ENCODE data around the gene ZC3H4. TPM values are rescaled to one million over a fixed set of nuclear protein-coding genes. Genes with fewer than 3 reads are reported as not detected.

The ZC3H4 gene
- total and polyA plus RNA-seq, 2 donors (not counting 3 experiments of a cell fraction or from before 2014, with no cell fraction given): 6.2 to 63.9 TPM

- no peak overlapping the region for H3K4me3 ChIP-seq (replicated peaks in 1 of 3; ENCODE audit: insufficient read depth in 1 of 3, low read depth in 1 of 3, low read length in 3 of 3)
- H3K79me2 ChIP-seq (ENCODE audit: control insufficient read depth, insufficient read depth, low read length): no peaks in the 10 kb centered on the region
- ChIA-PET CTCF (interaction anchor here (0.8 to 3.5 kb wide), 5 partner anchors 9 to 86 kb away, joined by 3 to 29 read pairs (median 5); no protein-coding TSS in a partner anchor), POLR2A (no interaction called here)
- no peak overlapping the region for H3K27ac ChIP-seq (ENCODE audit: insufficient read depth, low read depth, low read length)
- dilution Hi-C loops (cut with MboI; ENCODE audit: extremely low pct_ligation_motif_present, low sequenced_read_pairs): no loop called here
- no peak for DNase-seq (ENCODE audit: low read depth, low spot score)
- FAIRE-seq: no peak
- TF ChIP-seq, protein P1, sequence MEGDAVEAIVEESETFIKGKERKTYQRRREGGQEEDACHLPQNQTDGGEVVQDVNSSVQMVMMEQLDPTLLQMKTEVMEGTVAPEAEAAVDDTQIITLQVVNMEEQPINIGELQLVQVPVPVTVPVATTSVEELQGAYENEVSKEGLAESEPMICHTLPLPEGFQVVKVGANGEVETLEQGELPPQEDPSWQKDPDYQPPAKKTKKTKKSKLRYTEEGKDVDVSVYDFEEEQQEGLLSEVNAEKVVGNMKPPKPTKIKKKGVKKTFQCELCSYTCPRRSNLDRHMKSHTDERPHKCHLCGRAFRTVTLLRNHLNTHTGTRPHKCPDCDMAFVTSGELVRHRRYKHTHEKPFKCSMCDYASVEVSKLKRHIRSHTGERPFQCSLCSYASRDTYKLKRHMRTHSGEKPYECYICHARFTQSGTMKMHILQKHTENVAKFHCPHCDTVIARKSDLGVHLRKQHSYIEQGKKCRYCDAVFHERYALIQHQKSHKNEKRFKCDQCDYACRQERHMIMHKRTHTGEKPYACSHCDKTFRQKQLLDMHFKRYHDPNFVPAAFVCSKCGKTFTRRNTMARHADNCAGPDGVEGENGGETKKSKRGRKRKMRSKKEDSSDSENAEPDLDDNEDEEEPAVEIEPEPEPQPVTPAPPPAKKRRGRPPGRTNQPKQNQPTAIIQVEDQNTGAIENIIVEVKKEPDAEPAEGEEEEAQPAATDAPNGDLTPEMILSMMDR (IDR thresholded peaks at IDR 0.05; ENCODE audit: extremely low read depth in 1 of 2, insufficient read depth in 1 of 2, low read depth in 1 of 2, low read length in 2 of 2): no peak
- peak; percentile 90 for TF ChIP-seq EZH2 (IDR thresholded peaks at IDR 0.05; ENCODE audit: borderline replicate concordance, low read depth, low read length, severe bottlenecking)
- H2AFZ ChIP-seq (ENCODE audit: low read depth, low read length): no peak overlapping the region
- H3K9ac ChIP-seq (replicated peaks; ENCODE audit: extremely low read depth, insufficient read depth, low read length): no peak overlapping the region
- no peaks in the 10 kb centered on the region for H3K9me3 ChIP-seq (replicated peaks; ENCODE audit: control insufficient read depth, insufficient read depth, low read length)
- peak overlapping the region; percentile 24 for H3K4me2 ChIP-seq (ENCODE audit: insufficient read depth, low read length)
- peaks cover 36 to 48% of the 10 kb centered on the region in 2 experiments for H3K27me3 ChIP-seq (ENCODE audit: control insufficient read depth in 2 of 2, insufficient read depth in 2 of 2, low read length in 2 of 2)
- BruUV-seq (replicated peaks): no TSS peak
- intact Hi-C loops (cut with micrococcal nuclease): no loop called here
- no peaks in the 10 kb centered on the region for H3K36me3 ChIP-seq (ENCODE audit: control insufficient read depth in 2 of 2, extremely low read depth in 1 of 2, insufficient read depth in 2 of 2, low read length in 2 of 2)
- no peaks in the 10 kb centered on the region for H3K9me1 ChIP-seq (replicated peaks; ENCODE audit: control insufficient read depth, extremely low read depth, insufficient read depth, low read length)
- no peaks in the 10 kb centered on the region for H4K20me1 ChIP-seq (replicated peaks; ENCODE audit: control insufficient read depth, extremely low read depth, insufficient read depth, low read length)
- H3K4me1 ChIP-seq (ENCODE audit: control insufficient read depth, extremely low read depth, insufficient read depth, low read length): peaks cover 17% of the 10 kb centered on the region
These were observed 91.9 kb downstream of the ZC3H4 start for GRCh38 chr19:47021536-47022139.

- Histone ChIP-seq H3K9me3 (replicated peaks; ENCODE audit: control insufficient read depth, insufficient read depth, low read length) (no peaks in the 10 kb centered on the region), H3K9me1 (replicated peaks; ENCODE audit: control insufficient read depth, extremely low read depth, insufficient read depth, low read length) (no peaks in the 10 kb centered on the region), H2AFZ (ENCODE audit: low read depth, low read length) (no peak overlapping the region), H3K27ac (ENCODE audit: insufficient read depth, low read depth, low read length) (no peak overlapping the region), H4K20me1 (replicated peaks; ENCODE audit: control insufficient read depth, extremely low read depth, insufficient read depth, low read length) (no peaks in the 10 kb centered on the region), H3K27me3 (ENCODE audit: control insufficient read depth in 2 of 2, insufficient read depth in 2 of 2, low read length in 2 of 2) (peaks cover 36 to 48% of the 10 kb centered on the region in 2 experiments), H3K4me3 (replicated peaks in 1 of 3; ENCODE audit: insufficient read depth in 1 of 3, low read depth in 1 of 3, low read length in 3 of 3) (peak overlapping the region in 1 of 3 experiments; percentile 23), H3K9ac (replicated peaks; ENCODE audit: extremely low read depth, insufficient read depth, low read length) (no peak overlapping the region), H3K36me3 (ENCODE audit: control insufficient read depth in 2 of 2, extremely low read depth in 1 of 2, insufficient read depth in 2 of 2, low read length in 2 of 2) (no peaks in the 10 kb centered on the region), H3K4me2 (ENCODE audit: insufficient read depth, low read length) (peak overlapping the region; percentile 42), H3K4me1 (ENCODE audit: control insufficient read depth, extremely low read depth, insufficient read depth, low read length) (peaks cover 17% of the 10 kb centered on the region), H3K79me2 (ENCODE audit: control insufficient read depth, insufficient read depth, low read length) (no peaks in the 10 kb centered on the region)
- ChIA-PET CTCF (interaction anchor here (1.5 to 3.5 kb wide), 2 partner anchors 8 to 10 kb away, joined by 6 to 29 read pairs; no protein-coding TSS in a partner anchor), POLR2A (no interaction called here)
- TF ChIP-seq JUN (IDR thresholded peaks at IDR 0.05; ENCODE audit: borderline replicate concordance, insufficient read depth, insufficient read length, low read depth) (no peak), POLR2A (IDR thresholded peaks at IDR 0.05; ENCODE audit: low read depth, low read length) (no peak), MAX (IDR thresholded peaks at IDR 0.05; ENCODE audit: insufficient read depth, insufficient read length) (no peak), POLR2AphosphoS5 (IDR thresholded peaks at IDR 0.05; ENCODE audit: insufficient read depth, low read depth, low read length) (no peak), FOS (IDR thresholded peaks at IDR 0.05; ENCODE audit: borderline replicate concordance, insufficient read depth, low read length) (no peak), EZH2 (IDR thresholded peaks at IDR 0.05; ENCODE audit: borderline replicate concordance, low read depth, low read length, severe bottlenecking) (no peak), GATA2 (IDR thresholded peaks at IDR 0.05; ENCODE audit: insufficient read depth, insufficient read length, low read depth, low read length) (no peak), MYC (IDR thresholded peaks at IDR 0.05; ENCODE audit: low read depth, low read length) (no peak)
- TF ChIP-seq, protein P1 (IDR thresholded peaks at IDR 0.05; ENCODE audit: extremely low read depth in 1 of 2, insufficient read depth in 1 of 2, low read depth in 1 of 2, low read length in 2 of 2): no peak
- BruUV-seq (replicated peaks): no TSS peak
- intact Hi-C loops (cut with micrococcal nuclease) (no loop called here), dilution Hi-C loops (cut with MboI; ENCODE audit: extremely low pct_ligation_motif_present, low sequenced_read_pairs) (no loop called here)
- DNase-seq (ENCODE audit: low read depth, low spot score) (no peak), FAIRE-seq (no peak)
These were observed 92.5 kb downstream of the ZC3H4 start for GRCh38 chr19:47020992-47021496.
